NCI-H146 treated with DMSO at 0.1 percent for 48 hours (cell line): Measurements from ENCODE around the gene DDX42.
A peak's percentile ranks its signal among the peaks of the same experiment; 100 is the strongest.

ENCODE experiments used
- DNase-seq: peaks from one replicate; lab custom pipeline; 2025; ENCODE audit not compliant: unreplicated experiment; lab: John Stamatoyannopoulos, UW

The DDX42 gene

GRCh38 chr17:63774141-63774968, at the start of gene DDX42:
Gene DDX42, plus strand, starts transcription at chr17:63774170. Its CDS starts 12,880 bp downstream, at chr17:63787050.
- DNase-seq, result peak; percentile 28

GRCh38 chr17:63735691-63736090, 38.3 kb upstream of the DDX42 start:
- no peak for DNase-seq

GRCh38 chr17:63740464-63741142, 33.4 kb upstream of the DDX42 start:
- DNase-seq, result no peak

GRCh38 chr17:63741143-63741407, 32.9 kb upstream of the DDX42 start:
- DNase-seq, result no peak

- DNase-seq, result peak; percentile 96
Observed at GRCh38 chr17:63741408-63742173, 32.4 kb upstream of the DDX42 start, which contains the start of gene STRADA. Gene STRADA, minus strand, starts transcription at chr17:63741799. Its CDS starts 13,430 bp downstream, at chr17:63728369.

GRCh38 chr17:63751806-63752205, 22.2 kb upstream of the DDX42 start:
- no peak for DNase-seq

- no peak for DNase-seq
Observed at GRCh38 chr17:63752707-63753106, 21.3 kb upstream of the DDX42 start.

GRCh38 chr17:63753215-63753614, 20.8 kb upstream of the DDX42 start:
- DNase-seq, result no peak

- DNase-seq, result no peak
Observed at GRCh38 chr17:63754046-63754445, 19.9 kb upstream of the DDX42 start.

- DNase-seq, result no peak
Observed at GRCh38 chr17:63758428-63758827, 15.5 kb upstream of the DDX42 start.

GRCh38 chr17:63760771-63761539, 13.0 kb upstream of the DDX42 start:
- DNase-seq, result no peak

GRCh38 chr17:63762161-63763078, 11.6 kb upstream of the DDX42 start:
- DNase-seq, result no peak

- DNase-seq, result no peak
Observed at GRCh38 chr17:63764716-63765115, 9.3 kb upstream of the DDX42 start.

- no peak for DNase-seq
Observed at GRCh38 chr17:63766754-63767153, 7.2 kb upstream of the DDX42 start.

- no peak for DNase-seq
Observed at GRCh38 chr17:63768433-63768832, 5.5 kb upstream of the DDX42 start.

GRCh38 chr17:63772801-63773271, 1.1 kb upstream of the DDX42 start:
- DNase-seq, result peak; percentile 45

GRCh38 chr17:63773272-63774140, 464 bp upstream of the DDX42 start, which contains the start of gene CCDC47:
Gene CCDC47, minus strand, starts transcription at chr17:63773597. Its CDS starts 7,422 bp downstream, at chr17:63766175.
- DNase-seq, result peak; percentile 95

GRCh38 chr17:63774969-63775265, 947 bp downstream of the DDX42 start:
- no peak for DNase-seq

GRCh38 chr17:63775420-63775819, 1.4 kb downstream of the DDX42 start:
- DNase-seq, result no peak
